ENCODE results near the gene UBE2E2. TPM values are rescaled to one million over a fixed set of nuclear protein-coding genes. Genes with fewer than 3 reads are reported as not detected.

The UBE2E2 gene
- total RNA-seq, 1 experiment from 2014 or later, result 54.9 TPM

DNA sequence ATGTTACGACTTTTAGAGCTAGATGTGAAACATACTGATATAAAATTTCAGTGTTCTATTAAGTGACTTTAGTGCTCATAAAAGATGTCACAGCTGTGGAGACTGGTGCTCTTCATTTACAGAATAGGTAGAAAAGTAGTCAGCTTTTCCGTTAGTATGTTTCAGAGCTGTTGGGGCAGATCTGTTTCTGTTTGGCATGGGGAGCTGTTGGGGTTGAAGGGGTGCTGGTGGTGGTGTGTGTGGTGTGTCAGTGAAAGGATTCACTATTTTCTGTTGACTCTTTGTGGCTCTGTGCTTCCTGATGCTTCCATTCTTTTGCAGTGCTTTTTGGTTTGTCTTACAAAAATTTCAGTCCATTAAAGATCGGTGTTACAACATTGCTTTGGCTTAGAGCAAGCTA, 3.2 kb downstream of the UBE2E2 start:
- no peaks in the 10 kb centered on the region for H3K36me3 Mint-ChIP-seq
- ATAC-seq (no peak), DNase-seq (ENCODE audit: low spot score) (no peak)
- no peak overlapping the region for H3K4me3 Mint-ChIP-seq
- TF ChIP-seq HMGA2 (CRISPR knock-in tag; IDR thresholded peaks at IDR 0.05) (no peak), OVOL2 (CRISPR knock-in tag; IDR thresholded peaks at IDR 0.05; ENCODE audit: borderline replicate concordance) (no peak), ELF4 (CRISPR knock-in tag; IDR thresholded peaks at IDR 0.05; ENCODE audit: low read depth) (no peak), TEAD4 (CRISPR knock-in tag; IDR thresholded peaks at IDR 0.05) (no peak), ZNF416 (CRISPR knock-in tag; IDR thresholded peaks at IDR 0.05) (no peak), FOXK1 (CRISPR knock-in tag; IDR thresholded peaks at IDR 0.05) (no peak), NR1H2 (CRISPR knock-in tag; IDR thresholded peaks at IDR 0.05) (no peak), KAT7 (CRISPR knock-in tag; IDR thresholded peaks at IDR 0.05; ENCODE audit: borderline replicate concordance) (no peak), ATF1 (CRISPR knock-in tag; IDR thresholded peaks at IDR 0.05) (no peak), FOXP1 (CRISPR knock-in tag; IDR thresholded peaks at IDR 0.05; ENCODE audit: borderline replicate concordance) (no peak)
- TF ChIP-seq, protein P1, sequence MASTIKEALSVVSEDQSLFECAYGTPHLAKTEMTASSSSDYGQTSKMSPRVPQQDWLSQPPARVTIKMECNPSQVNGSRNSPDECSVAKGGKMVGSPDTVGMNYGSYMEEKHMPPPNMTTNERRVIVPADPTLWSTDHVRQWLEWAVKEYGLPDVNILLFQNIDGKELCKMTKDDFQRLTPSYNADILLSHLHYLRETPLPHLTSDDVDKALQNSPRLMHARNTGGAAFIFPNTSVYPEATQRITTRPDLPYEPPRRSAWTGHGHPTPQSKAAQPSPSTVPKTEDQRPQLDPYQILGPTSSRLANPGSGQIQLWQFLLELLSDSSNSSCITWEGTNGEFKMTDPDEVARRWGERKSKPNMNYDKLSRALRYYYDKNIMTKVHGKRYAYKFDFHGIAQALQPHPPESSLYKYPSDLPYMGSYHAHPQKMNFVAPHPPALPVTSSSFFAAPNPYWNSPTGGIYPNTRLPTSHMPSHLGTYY (CRISPR knock-in tag; IDR thresholded peaks at IDR 0.05), result no peak
- TF ChIP-seq, protein P2, sequence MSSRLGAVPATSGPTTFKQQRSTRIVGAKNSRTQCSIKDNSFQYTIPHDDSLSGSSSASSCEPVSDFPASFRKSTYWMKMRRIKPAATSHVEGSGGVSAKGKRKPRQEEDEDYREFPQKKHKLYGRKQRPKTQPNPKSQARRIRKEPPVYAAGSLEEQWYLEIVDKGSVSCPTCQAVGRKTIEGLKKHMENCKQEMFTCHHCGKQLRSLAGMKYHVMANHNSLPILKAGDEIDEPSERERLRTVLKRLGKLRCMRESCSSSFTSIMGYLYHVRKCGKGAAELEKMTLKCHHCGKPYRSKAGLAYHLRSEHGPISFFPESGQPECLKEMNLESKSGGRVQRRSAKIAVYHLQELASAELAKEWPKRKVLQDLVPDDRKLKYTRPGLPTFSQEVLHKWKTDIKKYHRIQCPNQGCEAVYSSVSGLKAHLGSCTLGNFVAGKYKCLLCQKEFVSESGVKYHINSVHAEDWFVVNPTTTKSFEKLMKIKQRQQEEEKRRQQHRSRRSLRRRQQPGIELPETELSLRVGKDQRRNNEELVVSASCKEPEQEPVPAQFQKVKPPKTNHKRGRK (CRISPR knock-in tag; IDR thresholded peaks at IDR 0.05; ENCODE audit: borderline replicate concordance), result no peak
- CTCF ChIA-PET, result interaction anchor here (1.4 kb wide), 1 partner anchor 555 kb away, joined by 4 read pairs; no protein-coding TSS in a partner anchor
- no peak overlapping the region for H3K27ac Mint-ChIP-seq
- peaks cover 12% of the 10 kb centered on the region for H3K27me3 Mint-ChIP-seq (ENCODE audit: low read depth)
- peaks cover 48% of the 10 kb centered on the region for H3K4me1 Mint-ChIP-seq
- no peaks in the 10 kb centered on the region for H3K9me3 Mint-ChIP-seq
- POLR2A ChIA-PET, result no interaction called here

DNA sequence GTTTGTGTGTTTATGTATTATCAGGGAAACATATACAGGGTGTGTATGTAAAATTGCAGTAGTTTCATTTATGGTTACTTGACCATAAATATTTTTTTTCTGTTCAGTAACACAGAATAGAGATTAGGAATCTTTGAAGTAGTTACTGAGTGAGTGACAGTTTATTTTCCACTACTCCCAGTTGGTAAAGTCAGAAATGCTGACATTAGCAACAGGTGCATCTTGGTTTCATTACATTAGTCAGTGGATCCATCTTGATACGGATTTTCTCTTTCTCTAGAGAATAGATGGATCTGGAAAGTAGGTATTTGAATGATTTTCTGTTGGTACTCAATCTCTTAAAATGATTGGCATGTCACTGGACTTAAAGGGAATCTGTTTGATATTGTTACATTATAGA, 6.0 kb downstream of the UBE2E2 start:
- POLR2A ChIA-PET, result no interaction called here

DNA sequence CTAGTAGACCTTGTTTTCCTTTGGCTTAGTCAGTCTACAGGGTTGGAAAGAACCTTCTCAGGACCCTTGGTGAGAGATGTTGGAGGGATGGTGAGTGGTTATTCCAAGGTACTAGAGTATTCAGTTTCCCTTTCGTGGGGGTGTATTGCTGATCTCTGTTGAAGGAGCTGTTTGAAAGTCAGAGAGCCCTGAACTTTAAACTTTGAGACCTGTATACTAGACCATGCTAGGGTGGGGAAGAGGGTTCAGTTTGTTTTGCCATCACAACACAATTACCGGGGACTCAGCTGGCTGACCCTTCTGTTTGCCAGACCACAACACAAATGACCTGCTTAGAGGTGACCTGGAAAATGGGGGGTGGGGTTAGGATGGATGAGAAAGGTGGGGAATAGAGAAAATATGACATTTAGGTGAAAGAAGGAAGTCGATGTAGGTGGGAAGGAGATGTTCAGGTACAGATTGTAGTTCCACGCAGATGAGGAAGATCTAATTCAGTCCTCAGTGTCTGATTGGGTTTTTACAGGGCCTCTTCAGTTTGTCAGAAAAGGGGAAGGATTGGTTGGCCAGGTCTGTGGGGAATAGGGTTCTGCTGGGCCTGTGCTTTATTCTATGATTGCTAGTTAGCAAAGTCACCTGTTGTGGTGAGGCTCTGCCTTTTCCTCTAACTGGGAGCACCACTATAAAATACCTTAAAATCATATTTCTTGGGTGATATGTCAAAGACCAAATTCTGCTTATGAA, 6.8 kb downstream of the UBE2E2 start:
- DNase-seq (ENCODE audit: low spot score) (no peak), ATAC-seq (no peak)
- TF ChIP-seq GRHL2 (CRISPR knock-in tag; IDR thresholded peaks at IDR 0.05; ENCODE audit: insufficient replicate concordance, severe bottlenecking) (no peak), TEAD1 (CRISPR knock-in tag; IDR thresholded peaks at IDR 0.05) (no peak), NFYB (CRISPR knock-in tag; conservative IDR thresholded peaks at IDR 0.05; ENCODE audit: low read depth) (no peak), ZNF219 (CRISPR knock-in tag; IDR thresholded peaks at IDR 0.05; ENCODE audit: borderline replicate concordance) (no peak), ZNF263 (CRISPR knock-in tag; IDR thresholded peaks at IDR 0.05; ENCODE audit: low read depth) (no peak), TP53 (CRISPR knock-in tag; IDR thresholded peaks at IDR 0.05) (no peak), PRRX2 (CRISPR knock-in tag; IDR thresholded peaks at IDR 0.05) (no peak), ATF1 (CRISPR knock-in tag; IDR thresholded peaks at IDR 0.05) (no peak), GABPB1 (CRISPR knock-in tag; IDR thresholded peaks at IDR 0.05) (no peak)
- TF ChIP-seq, protein P3, sequence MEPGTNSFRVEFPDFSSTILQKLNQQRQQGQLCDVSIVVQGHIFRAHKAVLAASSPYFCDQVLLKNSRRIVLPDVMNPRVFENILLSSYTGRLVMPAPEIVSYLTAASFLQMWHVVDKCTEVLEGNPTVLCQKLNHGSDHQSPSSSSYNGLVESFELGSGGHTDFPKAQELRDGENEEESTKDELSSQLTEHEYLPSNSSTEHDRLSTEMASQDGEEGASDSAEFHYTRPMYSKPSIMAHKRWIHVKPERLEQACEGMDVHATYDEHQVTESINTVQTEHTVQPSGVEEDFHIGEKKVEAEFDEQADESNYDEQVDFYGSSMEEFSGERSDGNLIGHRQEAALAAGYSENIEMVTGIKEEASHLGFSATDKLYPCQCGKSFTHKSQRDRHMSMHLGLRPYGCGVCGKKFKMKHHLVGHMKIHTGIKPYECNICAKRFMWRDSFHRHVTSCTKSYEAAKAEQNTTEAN (CRISPR knock-in tag; IDR thresholded peaks at IDR 0.05), result no peak
- Mint-ChIP-seq H3K4me1 (peaks cover 43% of the 10 kb centered on the region), H3K4me3 (no peak overlapping the region), H3K27me3 (ENCODE audit: low read depth) (no peaks in the 10 kb centered on the region), H3K27ac (peak overlapping the region; percentile 7; the same call in 1 of the 2 replicates), H3K9me3 (no peaks in the 10 kb centered on the region), H3K36me3 (no peaks in the 10 kb centered on the region)
- ChIA-PET POLR2A (no interaction called here), CTCF (no interaction called here)

More for the DNA sequence above, 6.0 kb downstream of the UBE2E2 start:
- Mint-ChIP-seq H3K27ac (no peak overlapping the region), H3K36me3 (no peaks in the 10 kb centered on the region), H3K4me3 (no peak overlapping the region), H3K9me3 (no peaks in the 10 kb centered on the region), H3K27me3 (ENCODE audit: low read depth) (no peaks in the 10 kb centered on the region), H3K4me1 (peaks cover 48% of the 10 kb centered on the region)
- no peak for ATAC-seq
- TF ChIP-seq, protein P4, sequence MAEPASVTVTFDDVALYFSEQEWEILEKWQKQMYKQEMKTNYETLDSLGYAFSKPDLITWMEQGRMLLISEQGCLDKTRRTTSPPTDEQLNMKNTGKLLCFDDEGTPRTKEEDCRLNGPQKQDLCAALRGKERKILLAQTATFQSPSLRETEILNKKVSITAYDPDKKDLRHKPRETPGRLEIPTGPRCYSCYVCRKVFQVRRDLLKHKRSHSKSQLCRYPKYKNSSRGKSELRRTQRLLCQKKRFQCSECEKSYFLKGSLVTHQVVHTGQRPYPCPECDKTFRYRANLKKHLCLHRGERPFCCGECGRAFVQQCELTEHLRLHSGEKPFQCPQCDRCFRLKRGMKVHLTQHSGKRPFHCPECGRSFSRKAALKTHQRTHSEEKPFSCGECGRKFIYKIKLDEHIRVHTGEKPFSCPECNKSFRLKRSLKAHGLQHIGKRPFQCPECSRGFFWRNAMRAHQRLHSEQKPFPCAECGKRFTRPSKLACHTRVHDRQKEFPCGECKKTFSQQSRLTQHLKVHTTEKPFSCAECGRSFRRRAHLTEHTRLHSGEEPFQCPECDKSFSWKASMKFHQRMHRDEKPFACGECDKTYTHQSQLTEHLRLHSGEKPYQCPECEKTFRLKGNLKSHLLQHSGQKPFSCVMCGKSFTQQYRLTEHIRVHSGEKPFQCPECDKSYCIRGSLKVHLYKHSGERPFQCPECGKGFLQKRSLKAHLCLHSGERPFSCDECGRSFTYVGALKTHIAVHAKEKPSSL (CRISPR knock-in tag; conservative IDR thresholded peaks at IDR 0.05), result no peak
- TF ChIP-seq, protein P1 (CRISPR knock-in tag; IDR thresholded peaks at IDR 0.05), result no peak
- DNase-seq (ENCODE audit: low spot score), result no peak
- CTCF ChIA-PET, result no interaction called here

All from WTC11 (cell line).